Measurements from ENCODE around the gene METTL24. TPM values are rescaled to one million over a fixed set of nuclear protein-coding genes. Genes with fewer than 3 reads are reported as not detected.

METTL24 gene
- total RNA-seq, 6 donors from 2014 or later = 0.78 to 2.7 (median 1.8) TPM; not detected in 1

GRCh38 chr6:110322151-110322873, 35.8 kb downstream of the METTL24 start:
- Histone ChIP-seq H3K27ac (no peak overlapping the region), H3K27me3 (no peaks in the 10 kb centered on the region), H3K4me3 (no peak overlapping the region), H3K4me1 (peaks cover 6 to 23% (median 15%) of the 10 kb centered on the region in 4 donors), H3K9me3 (no peaks in the 10 kb centered on the region), H3K36me3 (no peaks in the 10 kb centered on the region)
- TF ChIP-seq POLR2A (IDR thresholded peaks at IDR 0.05) = no peak
- no peak for TF ChIP-seq EP300 (IDR thresholded peaks at IDR 0.05)
- no peak for TF ChIP-seq POLR2AphosphoS5 (IDR thresholded peaks at IDR 0.05)
- no peak for TF ChIP-seq CTCF (IDR thresholded peaks at IDR 0.05)
- ATAC-seq (ENCODE audit: low FRiP score in 2 of 2) (peak in 1 of 2 donors; percentile 22), DNase-seq (no peak)
- 56 to 72% methylated on average over 5 to 6 of the region's 6 CpGs for WGBS, 2 donors

- Histone ChIP-seq H3K27ac (no peak overlapping the region), H3K27me3 (no peaks in the 10 kb centered on the region), H3K4me1 (peaks cover 3 to 19% (median 9%) of the 10 kb centered on the region in 4 donors), H3K36me3 (no peaks in the 10 kb centered on the region), H3K9me3 (no peaks in the 10 kb centered on the region), H3K4me3 (no peak overlapping the region)
- DNase-seq = no peak
- ATAC-seq (ENCODE audit: low FRiP score in 2 of 2) = no peak
- no peak for TF ChIP-seq EP300 (IDR thresholded peaks at IDR 0.05)
- TF ChIP-seq POLR2AphosphoS5 (IDR thresholded peaks at IDR 0.05) = no peak
- TF ChIP-seq POLR2A (IDR thresholded peaks at IDR 0.05) = no peak
- no peak for TF ChIP-seq CTCF (IDR thresholded peaks at IDR 0.05)
- WGBS, 2 donors = 93 to 95% methylated on average over 7 of the region's 7 CpGs
Measured at GRCh38 chr6:110320307-110320706, 37.8 kb downstream of the METTL24 start.

GRCh38 chr6:110319843-110320242, 38.3 kb downstream of the METTL24 start:
- Histone ChIP-seq H3K36me3 (no peaks in the 10 kb centered on the region), H3K27me3 (no peaks in the 10 kb centered on the region), H3K27ac (no peak overlapping the region), H3K4me3 (no peak overlapping the region), H3K4me1 (peaks cover 0 to 15% (median 5%) of the 10 kb centered on the region in 4 donors), H3K9me3 (no peaks in the 10 kb centered on the region)
- DNase-seq (no peak), ATAC-seq (ENCODE audit: low FRiP score in 2 of 2) (no peak)
- 86 to 89% methylated on average over 2 of the region's 2 CpGs for WGBS, 2 donors
- TF ChIP-seq POLR2AphosphoS5 (IDR thresholded peaks at IDR 0.05) = no peak
- TF ChIP-seq POLR2A (IDR thresholded peaks at IDR 0.05) = no peak

GRCh38 chr6:110319381-110319780, 38.8 kb downstream of the METTL24 start:
- Histone ChIP-seq H3K27me3 (no peaks in the 10 kb centered on the region), H3K4me3 (no peak overlapping the region), H3K36me3 (no peaks in the 10 kb centered on the region), H3K4me1 (peaks cover 0 to 10% (median 3%) of the 10 kb centered on the region in 4 donors), H3K9me3 (no peaks in the 10 kb centered on the region), H3K27ac (no peak overlapping the region)
- WGBS, 2 donors = 91 to 98% methylated on average over 3 of the region's 3 CpGs
- ATAC-seq (ENCODE audit: low FRiP score in 2 of 2) (no peak), DNase-seq (no peak)
- TF ChIP-seq EP300 (IDR thresholded peaks at IDR 0.05) (no peak), POLR2AphosphoS5 (IDR thresholded peaks at IDR 0.05) (no peak), CTCF (IDR thresholded peaks at IDR 0.05) (no peak), POLR2A (IDR thresholded peaks at IDR 0.05) (no peak)

GRCh38 chr6:110318971-110319370, 39.2 kb downstream of the METTL24 start:
- no peaks in the 10 kb centered on the region for H3K27me3 ChIP-seq
- H3K27ac ChIP-seq = no peak overlapping the region
- no peak for DNase-seq
- H3K4me3 ChIP-seq = no peak overlapping the region
- no peaks in the 10 kb centered on the region for H3K36me3 ChIP-seq
- peaks cover 0 to 10% (median 1%) of the 10 kb centered on the region in 4 donors for H3K4me1 ChIP-seq
- 54 to 55% methylated on average over 3 of the region's 3 CpGs for WGBS, 2 donors
- H3K9me3 ChIP-seq = no peaks in the 10 kb centered on the region
- no peak for ATAC-seq (ENCODE audit: low FRiP score in 2 of 2)
- TF ChIP-seq POLR2AphosphoS5 (IDR thresholded peaks at IDR 0.05) = no peak
- no peak for TF ChIP-seq CTCF (IDR thresholded peaks at IDR 0.05)
- no peak for TF ChIP-seq EP300 (IDR thresholded peaks at IDR 0.05)
- no peak for TF ChIP-seq POLR2A (IDR thresholded peaks at IDR 0.05)
